Upper lobe of right lung (tissue), 1 donor: ENCODE data around the gene SDCCAG8. TPM values are rescaled to one million over a fixed set of nuclear protein-coding genes. Genes with fewer than 3 reads are reported as not detected.

Source experiments
- ATAC-seq: fragments of 200-7000 bp; cut with Tn5 transposase; one replicate; pipeline ENCODE4 v1.9.1; 2020; ENCODE audit warnings: mild to moderate bottlenecking, moderate library complexity
- DNase-seq: peaks from one replicate; pipeline ENCODE4 v3.0.0-alpha.2; 2020
- H3K27ac ChIP-seq: fragments of 200-600 bp; one replicate; pipeline ENCODE4 v1.8.0; 2022
- H3K27me3 ChIP-seq: fragments of 200-600 bp; one replicate; pipeline ENCODE4 v1.8.0; 2022; ENCODE audit warnings: mild to moderate bottlenecking
- H3K36me3 ChIP-seq: fragments of 200-600 bp; one replicate; pipeline ENCODE4 v1.8.0; 2022
- H3K4me1 ChIP-seq: fragments of 200-600 bp; one replicate; pipeline ENCODE4 v1.8.0; 2022
- H3K4me3 ChIP-seq: fragments of 200-600 bp; one replicate; pipeline ENCODE4 v1.8.0; 2022; ENCODE audit warnings: mild to moderate bottlenecking
- H3K9me3 ChIP-seq: fragments of 200-600 bp; one replicate; pipeline ENCODE4 v1.8.0; 2022
- intact Hi-C: fragments of 100-400 bp; cut with DNase I; formaldehyde crosslinking; loops from one replicate; pipeline ENCODE4 v1.11.0; 2022
- total RNA-seq: library from RNA; stranded (reverse); fragmentation: NEBNext Ultra II Directional; extraction: Animal tissue kit (Norgen Biotek cat#: 25700); gene quantifications from one replicate; pipeline ENCODE4 v1.2.1, GENCODE V29; 2021
- TF ChIP-seq, protein P1 (sequence below): fragments of 200-600 bp; IDR thresholded peaks from one replicate; pipeline ENCODE4 v1.8.0; 2022; ENCODE audit warnings: antibody characterized with exemption
- donor health status: DM: no; HTN: yes; CAD: no; lungs with severe emphysema.

SDCCAG8 gene
- total RNA-seq, 1 donor from 2014 or later, result 71.9 TPM

DNA sequence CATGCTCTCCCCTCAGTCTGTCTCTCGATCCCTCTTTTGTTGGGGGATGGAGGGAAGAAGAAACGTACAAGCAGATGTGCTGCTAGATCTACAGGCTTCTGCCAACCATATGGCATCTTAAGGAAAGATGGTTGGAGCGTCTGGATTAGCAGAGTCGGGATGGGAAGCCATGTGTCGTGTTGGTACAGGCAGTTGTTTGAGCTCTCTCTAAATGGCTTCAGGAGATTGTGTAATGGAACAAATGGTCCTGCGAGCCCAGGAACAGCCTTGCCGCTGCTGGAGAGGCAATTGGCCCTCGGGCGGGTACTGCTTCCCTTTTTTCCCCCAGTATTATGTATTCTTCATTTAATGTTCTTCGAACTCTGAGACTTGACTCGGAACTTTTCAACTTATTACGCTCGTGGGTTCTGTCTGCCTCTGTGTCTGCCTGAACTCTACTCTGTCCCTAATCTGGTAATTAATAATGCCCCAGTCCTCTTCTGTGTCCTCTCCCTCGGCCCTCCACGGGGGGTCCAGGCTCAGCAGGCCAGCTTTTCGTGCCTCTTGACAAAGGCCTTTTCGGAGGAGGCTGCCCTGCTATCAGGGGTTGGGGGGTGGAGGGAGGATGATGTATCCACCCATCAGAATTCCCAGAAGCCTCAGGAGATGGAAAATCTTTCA is 215.3 kb downstream of the SDCCAG8 start:
- Histone ChIP-seq H3K4me1 (peaks cover 15% of the 10 kb centered on the region), H3K27me3 (no peaks in the 10 kb centered on the region), H3K4me3 (no peak overlapping the region), H3K27ac (no peak overlapping the region), H3K36me3 (no peaks in the 10 kb centered on the region), H3K9me3 (no peaks in the 10 kb centered on the region)
- DNase-seq, result no peak
- ATAC-seq, result peak; percentile 69
- intact Hi-C loops, result no loop called here
- TF ChIP-seq, protein P1, sequence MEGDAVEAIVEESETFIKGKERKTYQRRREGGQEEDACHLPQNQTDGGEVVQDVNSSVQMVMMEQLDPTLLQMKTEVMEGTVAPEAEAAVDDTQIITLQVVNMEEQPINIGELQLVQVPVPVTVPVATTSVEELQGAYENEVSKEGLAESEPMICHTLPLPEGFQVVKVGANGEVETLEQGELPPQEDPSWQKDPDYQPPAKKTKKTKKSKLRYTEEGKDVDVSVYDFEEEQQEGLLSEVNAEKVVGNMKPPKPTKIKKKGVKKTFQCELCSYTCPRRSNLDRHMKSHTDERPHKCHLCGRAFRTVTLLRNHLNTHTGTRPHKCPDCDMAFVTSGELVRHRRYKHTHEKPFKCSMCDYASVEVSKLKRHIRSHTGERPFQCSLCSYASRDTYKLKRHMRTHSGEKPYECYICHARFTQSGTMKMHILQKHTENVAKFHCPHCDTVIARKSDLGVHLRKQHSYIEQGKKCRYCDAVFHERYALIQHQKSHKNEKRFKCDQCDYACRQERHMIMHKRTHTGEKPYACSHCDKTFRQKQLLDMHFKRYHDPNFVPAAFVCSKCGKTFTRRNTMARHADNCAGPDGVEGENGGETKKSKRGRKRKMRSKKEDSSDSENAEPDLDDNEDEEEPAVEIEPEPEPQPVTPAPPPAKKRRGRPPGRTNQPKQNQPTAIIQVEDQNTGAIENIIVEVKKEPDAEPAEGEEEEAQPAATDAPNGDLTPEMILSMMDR, result no peak

DNA sequence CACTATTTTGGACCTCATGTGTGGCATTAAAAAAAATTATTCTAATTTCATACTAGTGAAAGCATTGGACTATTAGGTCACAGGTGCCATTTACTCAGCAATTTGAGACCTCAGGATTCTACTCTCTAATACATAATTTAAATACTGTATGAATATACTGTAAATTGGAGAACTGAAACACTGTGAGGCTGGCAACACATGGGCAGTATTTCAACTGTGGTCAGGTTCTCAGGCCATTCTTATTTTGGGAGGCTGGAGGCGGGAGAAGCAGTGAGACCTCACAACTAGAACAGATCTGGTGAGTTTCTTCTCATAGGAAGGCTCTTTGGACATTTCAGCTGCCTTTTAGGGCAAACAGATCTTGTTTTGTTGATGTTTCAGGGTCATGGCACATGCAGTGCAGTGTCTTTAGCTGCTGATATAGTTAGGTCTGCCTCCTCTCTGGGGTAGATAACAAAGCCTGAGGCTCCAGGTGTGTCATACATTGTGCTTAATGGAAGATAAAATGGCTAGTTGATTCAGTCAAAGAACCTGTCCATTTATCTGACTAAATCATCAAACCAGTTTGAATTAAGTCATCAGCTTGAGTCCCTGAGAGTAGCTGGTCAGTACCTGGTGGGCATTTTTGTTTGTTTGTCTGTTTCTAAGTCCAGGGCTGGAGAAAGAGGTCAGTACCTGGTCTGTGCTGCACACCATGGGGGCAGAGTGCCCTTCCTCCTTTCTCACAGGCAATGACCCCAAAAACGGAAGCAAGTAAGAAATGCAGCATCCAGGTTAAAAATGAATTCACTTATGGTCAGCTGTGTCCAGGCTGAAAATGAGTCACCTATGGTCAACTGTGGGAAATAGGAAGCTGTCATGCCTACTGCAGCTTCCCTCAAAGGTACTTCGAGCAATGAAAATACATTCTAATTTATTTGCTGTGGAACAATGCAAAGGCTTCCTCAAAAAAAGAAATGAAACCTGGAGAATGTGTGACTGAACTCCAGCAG is 216.2 kb downstream of the SDCCAG8 start:
- DNase-seq, result no peak
- H3K27me3 ChIP-seq, result no peaks in the 10 kb centered on the region
- ATAC-seq, result peak; percentile 68
- TF ChIP-seq, protein P1, result no peak
- intact Hi-C loops, result no loop called here
- H3K9me3 ChIP-seq, result no peaks in the 10 kb centered on the region
- H3K27ac ChIP-seq, result no peak overlapping the region
- no peak overlapping the region for H3K4me3 ChIP-seq
- no peaks in the 10 kb centered on the region for H3K36me3 ChIP-seq
- H3K4me1 ChIP-seq, result peaks cover 15% of the 10 kb centered on the region

DNA sequence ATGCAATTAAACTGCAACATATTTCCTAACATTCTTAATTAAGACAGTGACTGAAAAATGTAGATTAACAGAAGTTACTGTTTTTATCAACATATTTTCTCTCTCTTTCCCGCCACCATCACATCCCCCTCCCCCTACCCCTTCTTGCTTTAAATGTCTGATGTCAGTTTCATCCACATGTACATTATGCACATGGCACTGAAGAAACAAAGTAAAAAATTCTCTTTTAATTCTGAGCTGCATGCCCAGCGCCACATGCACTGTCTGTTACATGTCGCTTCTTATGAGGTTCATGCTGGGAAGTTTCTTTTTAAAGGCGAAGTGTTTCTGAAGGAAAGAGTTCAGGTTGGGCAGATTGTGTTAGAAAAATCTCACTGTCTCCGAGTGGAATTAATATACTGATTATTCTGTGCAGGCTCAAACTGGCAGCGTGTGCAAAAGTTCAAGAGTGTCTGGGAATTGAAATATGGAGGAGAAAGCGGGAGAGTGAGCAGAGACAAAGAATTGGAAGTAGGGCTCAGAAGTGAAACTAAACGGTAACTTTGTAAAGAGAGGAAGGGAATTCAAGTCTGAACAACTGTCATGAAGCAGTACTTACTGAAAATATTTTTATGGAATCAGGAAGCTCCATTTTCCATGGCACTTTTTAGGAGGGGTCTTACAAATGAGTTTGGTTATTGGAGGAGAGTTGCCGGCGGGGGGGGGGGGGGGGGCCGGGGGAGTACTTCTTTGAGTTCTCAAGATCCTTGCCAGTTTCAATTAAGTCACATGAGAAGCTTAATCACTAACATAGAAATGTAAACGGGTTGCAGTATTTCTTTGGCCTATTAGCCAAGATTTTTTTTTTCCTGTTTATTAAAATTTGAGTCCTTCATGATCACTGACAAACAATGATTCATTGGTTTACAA is 217.6 kb downstream of the SDCCAG8 start:
- H3K27ac ChIP-seq, result peak overlapping the region; percentile 47
- no peaks in the 10 kb centered on the region for H3K36me3 ChIP-seq
- intact Hi-C loops, result no loop called here
- peak overlapping the region; percentile 45 for H3K4me3 ChIP-seq
- TF ChIP-seq, protein P1, result no peak
- ATAC-seq (no peak), DNase-seq (no peak)
- peaks cover 15% of the 10 kb centered on the region for H3K4me1 ChIP-seq
- no peaks in the 10 kb centered on the region for H3K9me3 ChIP-seq
- H3K27me3 ChIP-seq, result no peaks in the 10 kb centered on the region

DNA sequence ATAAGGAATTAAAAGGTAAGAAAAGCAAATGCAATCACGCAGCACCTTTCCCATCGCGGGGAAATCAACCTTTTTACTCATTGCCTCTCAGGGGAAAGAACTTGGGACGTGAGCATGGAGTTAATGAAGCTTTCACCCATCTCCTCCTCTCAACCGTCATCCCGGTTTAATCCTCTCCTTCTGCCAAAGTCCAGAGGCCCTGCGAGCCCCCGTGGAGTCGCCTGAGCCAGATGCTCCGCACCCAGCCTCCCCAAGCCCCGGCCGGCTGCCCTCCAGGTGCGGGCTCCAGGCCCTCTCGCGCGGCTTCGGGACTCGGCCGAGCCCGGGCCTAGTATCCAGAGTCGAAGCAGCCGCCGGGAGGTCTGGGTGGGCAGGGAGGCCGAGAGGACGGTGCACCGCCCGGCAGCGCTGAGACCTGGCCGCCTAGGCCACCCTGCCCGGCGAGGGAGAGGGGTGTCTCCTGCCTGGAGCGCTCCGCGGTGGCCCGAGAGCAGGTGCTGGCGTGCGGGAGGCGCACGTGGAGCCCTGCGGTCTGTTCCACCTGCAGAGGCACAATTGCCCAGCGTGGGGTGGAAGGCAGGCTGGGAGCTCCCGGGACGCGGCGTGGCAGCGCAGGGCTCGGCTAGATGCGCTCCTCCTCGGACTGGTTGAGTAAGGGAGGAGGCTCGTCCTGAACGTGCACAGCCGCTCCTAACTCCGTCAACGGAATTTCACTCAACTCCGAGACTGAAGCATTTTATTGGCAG is 218.5 kb downstream of the SDCCAG8 start:
- ATAC-seq (no peak), DNase-seq (no peak)
- H3K9me3 ChIP-seq, result no peaks in the 10 kb centered on the region
- no peaks in the 10 kb centered on the region for H3K27me3 ChIP-seq
- H3K4me3 ChIP-seq, result peak overlapping the region; percentile 45
- H3K36me3 ChIP-seq, result no peaks in the 10 kb centered on the region
- H3K4me1 ChIP-seq, result peaks cover 15% of the 10 kb centered on the region
- TF ChIP-seq, protein P1, result no peak
- peak overlapping the region; percentile 47 for H3K27ac ChIP-seq
- intact Hi-C loops, result no loop called here

DNA sequence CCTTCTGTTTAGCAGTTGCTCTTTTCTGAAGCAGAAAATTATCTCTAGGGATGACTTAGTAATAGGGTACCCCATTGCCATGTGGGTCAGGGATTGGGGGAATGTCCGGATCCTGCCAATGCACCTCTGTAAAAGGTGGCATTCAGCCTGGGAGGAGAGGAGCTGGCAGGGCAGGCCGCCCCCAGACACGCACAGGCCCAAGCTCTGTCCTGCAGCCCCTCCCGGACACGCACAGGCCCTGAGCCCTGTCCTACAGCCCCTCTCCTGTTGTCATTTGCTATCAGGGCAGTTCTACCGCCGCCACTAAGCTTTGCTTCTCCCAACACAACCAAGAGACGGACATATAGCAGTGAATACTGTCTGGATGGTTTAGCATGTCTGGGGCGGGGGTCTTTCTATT is 219.1 kb downstream of the SDCCAG8 start:
- DNase-seq, result no peak
- intact Hi-C loops, result no loop called here
- no peak overlapping the region for H3K27ac ChIP-seq
- no peak for ATAC-seq
- H3K4me1 ChIP-seq, result peaks cover 15% of the 10 kb centered on the region
- H3K36me3 ChIP-seq, result no peaks in the 10 kb centered on the region
- no peaks in the 10 kb centered on the region for H3K9me3 ChIP-seq
- no peaks in the 10 kb centered on the region for H3K27me3 ChIP-seq
- TF ChIP-seq, protein P1, result no peak
- no peak overlapping the region for H3K4me3 ChIP-seq
